ENCODE measurements around the gene ZNF575.

GRCh38 chr19:43504426-43505185, 28.4 kb upstream of the ZNF575 start, which contains the start of gene PHLDB3:
- TF ChIP-seq CTCF (IDR thresholded peaks at IDR 0.05): no peak
- TF ChIP-seq POLR2A (IDR thresholded peaks at IDR 0.05): no peak
- no peak for TF ChIP-seq EP300 (IDR thresholded peaks at IDR 0.05)
